GM23248 (cell line): Measurements from ENCODE around the gene TM9SF3.

ENCODE experiments used
- EZH2 ChIP-seq: fragments of 200-600 bp; sonication (generic); IDR thresholded peaks from 2 replicates; pipeline ENCODE4 v1.6.1; 2018; ENCODE audit warnings: antibody characterized with exemption, mild to moderate bottlenecking; ENCODE audit not compliant: insufficient read depth, poor library complexity, severe bottlenecking
- EZH2phosphoT487 ChIP-seq: fragments of 200-600 bp; sonication (generic); IDR thresholded peaks from 2 replicates; pipeline ENCODE4 v1.6.1; 2018; ENCODE audit warnings: antibody characterized with exemption, moderate library complexity, mild to moderate bottlenecking, low read depth; ENCODE audit not compliant: insufficient read depth

DNA sequence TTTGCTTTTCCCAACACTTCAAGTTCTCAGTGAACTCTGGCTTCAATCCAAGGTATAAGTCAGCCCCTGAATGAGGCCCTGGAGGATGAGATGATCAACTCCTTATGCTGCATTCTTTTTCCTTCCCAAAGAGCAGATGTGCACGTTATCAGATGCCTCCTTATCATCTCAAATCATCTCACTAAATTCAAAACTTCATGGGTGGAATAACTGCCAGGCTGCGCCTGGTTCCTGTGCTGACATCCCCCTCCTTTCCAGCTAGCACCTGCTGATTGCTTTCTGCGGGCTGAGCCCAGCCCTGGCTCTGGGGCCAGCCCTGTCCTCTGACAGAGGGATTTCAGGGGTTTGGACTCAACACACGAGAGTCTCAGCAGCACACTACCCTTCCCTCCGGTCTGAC, 118.0 kb downstream of the TM9SF3 start:
- TF ChIP-seq EZH2 = no peak
- no peak for TF ChIP-seq EZH2phosphoT487
